HEK293T (cell line): ENCODE results near the gene ADGRB3.
"Not testable (repeated sequence)": the region's sequence is repeated elsewhere in the genome, so short reads cannot be mapped to it uniquely, and the experiment has no call there.

Experiments
- CTCF ChIA-PET: fragments of 350-600 bp; formaldehyde crosslinking; extraction: SDS; loops from one replicate; lab custom pipeline; 2021; ENCODE audit warnings: antibody characterized with exemption, inconsistent platforms; lab: Yijun Ruan, JAX
- POLR2A ChIA-PET: fragments of 350-600 bp; formaldehyde crosslinking; extraction: SDS; loops from one replicate; lab custom pipeline; 2020; ENCODE audit warnings: antibody characterized with exemption, inconsistent platforms; lab: Yijun Ruan, JAX
- DNase-seq: peaks from one replicate; pipeline ENCODE4 v3.0.0; 2012; ENCODE audit warnings: mixed read lengths; ENCODE audit errors: extremely low spot score
- ARNT ChIP-seq: fragments of 450-650 bp; IDR thresholded peaks from 2 replicates; pipeline ENCODE4 v1.6.1; 2017; ENCODE audit warnings: mild to moderate bottlenecking
- BHLHE40 ChIP-seq: fragments of 450-650 bp; IDR thresholded peaks from 2 replicates; pipeline ENCODE4 v1.6.1; 2016; ENCODE audit warnings: mild to moderate bottlenecking, moderate library complexity, borderline replicate concordance
- CTBP1 ChIP-seq: fragments of 450-650 bp; IDR thresholded peaks from 2 replicates; pipeline ENCODE4 v1.6.1; 2016; ENCODE audit warnings: borderline replicate concordance
- ELF4 ChIP-seq: fragments of 450-650 bp; IDR thresholded peaks from 2 replicates; pipeline ENCODE4 v1.6.1; 2017; ENCODE audit warnings: antibody characterized with exemption
- FOXA1 ChIP-seq: fragments of 450-650 bp; IDR thresholded peaks from 2 replicates; pipeline ENCODE4 v1.6.1; 2016; ENCODE audit warnings: mild to moderate bottlenecking
- FOXK2 ChIP-seq: fragments of 450-650 bp; IDR thresholded peaks from 2 replicates; pipeline ENCODE4 v1.6.1; 2016; ENCODE audit warnings: mild to moderate bottlenecking
- FOXM1 ChIP-seq: fragments of 450-650 bp; IDR thresholded peaks from 2 replicates; pipeline ENCODE4 v1.6.1; 2017; ENCODE audit warnings: mild to moderate bottlenecking, borderline replicate concordance
- HDGF ChIP-seq: fragments of 450-650 bp; IDR thresholded peaks from 2 replicates; pipeline ENCODE4 v1.6.1; 2017; ENCODE audit warnings: antibody characterized with exemption, borderline replicate concordance
- L3MBTL2 ChIP-seq: fragments of 450-650 bp; conservative IDR thresholded peaks from 2 replicates; pipeline ENCODE4 v1.6.1; 2016; ENCODE audit warnings: mild to moderate bottlenecking
- LEF1 ChIP-seq: fragments of 450-650 bp; IDR thresholded peaks from 2 replicates; pipeline ENCODE4 v1.6.1; 2017; ENCODE audit warnings: mild to moderate bottlenecking, borderline replicate concordance
- NFRKB ChIP-seq: fragments of 450-650 bp; IDR thresholded peaks from 2 replicates; pipeline ENCODE4 v1.6.1; 2016; ENCODE audit warnings: mild to moderate bottlenecking, moderate library complexity
- SP1 ChIP-seq: fragments of 450-650 bp; IDR thresholded peaks from 2 replicates; pipeline ENCODE4 v1.6.1; 2017
- SUZ12 ChIP-seq: fragments of 450-650 bp; IDR thresholded peaks from 2 replicates; pipeline ENCODE4 v1.6.1; 2016; ENCODE audit warnings: mild to moderate bottlenecking
- TARDBP ChIP-seq: fragments of 450-650 bp; IDR thresholded peaks from 2 replicates; pipeline ENCODE4 v1.6.1; 2016
- TF ChIP-seq, protein P1 (sequence below): fragments of 450-650 bp; IDR thresholded peaks from 2 replicates; pipeline ENCODE4 v1.6.1; 2016

Gene ADGRB3

DNA sequence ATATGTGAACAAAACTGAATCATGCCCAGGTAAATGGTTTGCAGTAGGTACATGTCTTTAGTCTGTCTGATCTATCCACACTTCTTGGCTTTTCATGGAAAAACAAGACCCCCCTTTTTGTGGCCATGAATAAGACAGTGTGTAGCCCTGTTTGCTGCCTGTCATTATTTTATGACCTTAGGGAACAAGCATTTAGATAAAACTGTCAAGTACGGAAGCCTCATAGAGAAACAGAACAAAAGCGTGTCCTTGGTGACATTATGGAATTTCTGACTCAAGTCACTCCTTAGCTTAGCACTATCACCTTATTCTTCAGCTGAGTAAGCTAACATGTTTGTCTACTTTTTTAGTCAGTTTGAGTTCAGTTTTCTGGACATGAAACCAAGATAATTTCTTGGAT, 476.2 kb downstream of the ADGRB3 start:
- no peak for DNase-seq
- ChIA-PET POLR2A (no interaction called here), CTCF (interaction anchor here (0.6 kb wide), 1 partner anchor 53 kb away, joined by 3 read pairs; no protein-coding TSS in a partner anchor)
- no peak for TF ChIP-seq HDGF
- TF ChIP-seq NFRKB, result no peak

DNA sequence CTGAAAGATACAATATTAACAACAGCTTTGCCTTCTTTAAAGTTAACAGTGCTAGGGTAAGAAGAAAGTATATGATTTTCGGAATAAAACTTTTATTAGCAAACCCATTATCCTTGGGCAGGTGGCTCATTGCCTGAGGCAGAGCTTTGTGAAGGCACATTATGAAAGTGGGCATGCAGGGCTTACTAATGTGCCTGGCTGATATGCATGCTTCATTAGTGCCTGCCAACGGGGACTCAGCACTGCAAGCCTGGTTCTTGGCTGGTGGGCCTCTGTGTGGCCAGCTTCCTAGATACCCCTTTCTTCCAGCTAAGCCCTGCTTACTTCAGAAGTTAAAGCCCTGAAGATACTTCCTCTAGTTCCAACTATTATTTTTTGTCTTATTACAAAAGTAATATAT, 481.6 kb downstream of the ADGRB3 start:
- CTCF ChIA-PET, result no interaction called here
- DNase-seq, result no peak
- TF ChIP-seq ELF4, result no peak
- TF ChIP-seq SP1, result no peak
- no peak for TF ChIP-seq ARNT
- no peak for TF ChIP-seq LEF1
- no peak for TF ChIP-seq SUZ12
- no peak for TF ChIP-seq FOXA1
- TF ChIP-seq HDGF, result no peak
- POLR2A ChIA-PET, result no interaction called here

DNA sequence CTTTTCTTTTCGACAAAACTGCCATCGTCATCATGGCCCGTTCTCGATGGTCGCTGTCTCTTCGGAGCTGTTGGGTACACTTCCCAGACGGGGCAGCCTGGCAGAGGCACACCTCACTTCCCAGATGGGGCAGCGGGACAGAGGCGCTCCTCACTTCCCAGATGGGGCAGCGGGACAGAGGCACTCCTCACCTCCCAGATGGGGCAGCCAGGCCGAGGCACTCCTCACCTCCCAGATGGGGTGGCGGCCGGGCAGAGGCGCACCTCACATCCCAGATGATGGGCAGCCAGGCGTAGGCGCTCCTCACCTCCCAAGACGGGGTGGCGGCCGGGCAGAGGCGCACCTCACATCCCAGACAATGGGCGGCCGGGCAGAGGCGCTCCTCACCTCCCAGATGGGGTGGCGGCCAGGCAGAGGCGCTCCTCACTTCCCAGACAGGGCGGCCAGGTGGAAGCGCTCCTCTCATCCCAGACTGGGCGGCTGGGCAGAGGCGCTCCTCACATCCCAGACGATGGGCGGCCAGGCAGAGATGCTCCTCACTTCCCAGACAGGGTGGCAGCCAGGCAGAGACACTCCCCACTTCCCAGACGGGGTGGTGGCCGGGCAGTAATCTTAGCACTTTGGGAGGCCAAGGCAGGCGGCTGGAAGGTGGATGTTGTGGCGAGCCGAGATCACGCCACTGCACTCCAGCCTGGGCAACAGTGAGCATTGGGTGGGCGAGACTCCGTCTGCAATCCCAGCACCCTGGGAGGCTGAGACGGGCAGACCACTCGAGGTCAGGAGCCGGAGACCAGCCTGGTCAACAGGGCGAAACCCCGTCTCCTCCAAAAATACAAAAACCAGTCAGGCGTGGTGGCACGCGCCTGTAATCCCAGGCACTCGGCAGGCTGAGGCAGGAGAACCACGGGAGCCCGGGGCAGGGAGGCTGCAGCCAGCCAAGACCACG, 486.7 kb downstream of the ADGRB3 start:
- POLR2A ChIA-PET, DNase-seq, CTCF ChIA-PET: not testable (repeated sequence)

DNA sequence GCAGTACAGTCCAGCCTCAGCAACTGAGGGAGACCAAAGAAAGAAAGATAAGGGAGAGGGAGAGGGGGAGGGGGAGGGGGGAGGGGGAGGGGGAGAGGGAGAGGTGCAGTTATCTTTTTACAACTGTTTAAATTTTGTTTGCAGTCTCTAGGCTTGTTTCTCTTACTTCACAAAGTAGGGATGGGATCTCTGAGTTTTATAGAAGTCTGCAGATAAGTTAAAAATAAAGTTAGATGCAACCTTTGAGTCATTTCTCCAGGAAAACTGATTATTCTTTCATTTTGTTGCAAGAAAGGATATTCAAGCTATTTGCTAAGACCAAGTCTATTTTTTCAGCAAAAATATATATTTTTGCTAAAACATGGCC, 487.3 kb downstream of the ADGRB3 start:
- CTCF ChIA-PET, result no interaction called here
- POLR2A ChIA-PET, result no interaction called here
- DNase-seq, result no peak
- TF ChIP-seq SUZ12 (no peak), FOXA1 (no peak), ELF4 (no peak), LEF1 (no peak), HDGF (no peak), ARNT (no peak), SP1 (no peak), FOXM1 (no peak), CTBP1 (no peak), BHLHE40 (no peak), TARDBP (no peak), L3MBTL2 (no peak)
- TF ChIP-seq, protein P1, sequence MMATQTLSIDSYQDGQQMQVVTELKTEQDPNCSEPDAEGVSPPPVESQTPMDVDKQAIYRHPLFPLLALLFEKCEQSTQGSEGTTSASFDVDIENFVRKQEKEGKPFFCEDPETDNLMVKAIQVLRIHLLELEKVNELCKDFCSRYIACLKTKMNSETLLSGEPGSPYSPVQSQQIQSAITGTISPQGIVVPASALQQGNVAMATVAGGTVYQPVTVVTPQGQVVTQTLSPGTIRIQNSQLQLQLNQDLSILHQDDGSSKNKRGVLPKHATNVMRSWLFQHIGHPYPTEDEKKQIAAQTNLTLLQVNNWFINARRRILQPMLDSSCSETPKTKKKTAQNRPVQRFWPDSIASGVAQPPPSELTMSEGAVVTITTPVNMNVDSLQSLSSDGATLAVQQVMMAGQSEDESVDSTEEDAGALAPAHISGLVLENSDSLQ, result no peak

DNA sequence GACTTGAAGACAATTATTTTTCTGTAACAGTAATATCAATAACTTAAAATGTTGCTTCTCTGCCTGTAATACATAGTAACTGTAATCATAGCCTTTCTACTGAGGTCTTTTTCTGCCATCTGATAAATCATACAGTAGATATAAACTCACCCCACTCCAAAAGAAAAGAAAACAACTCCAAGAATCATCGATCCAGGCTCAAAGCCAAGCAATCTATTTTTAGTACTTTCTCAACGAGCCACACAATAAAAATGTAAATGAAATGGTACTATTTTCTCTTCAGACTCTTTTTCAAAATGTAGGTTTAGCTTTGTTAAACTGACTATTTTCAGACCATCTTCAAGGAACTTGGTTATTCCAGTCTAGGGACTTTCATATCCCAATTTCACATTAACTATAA, 493.3 kb downstream of the ADGRB3 start:
- TF ChIP-seq FOXK2 (no peak), L3MBTL2 (no peak), FOXA1 (no peak), ARNT (no peak), TARDBP (no peak)
- ChIA-PET CTCF (no interaction called here), POLR2A (no interaction called here)
- DNase-seq, result no peak

DNA sequence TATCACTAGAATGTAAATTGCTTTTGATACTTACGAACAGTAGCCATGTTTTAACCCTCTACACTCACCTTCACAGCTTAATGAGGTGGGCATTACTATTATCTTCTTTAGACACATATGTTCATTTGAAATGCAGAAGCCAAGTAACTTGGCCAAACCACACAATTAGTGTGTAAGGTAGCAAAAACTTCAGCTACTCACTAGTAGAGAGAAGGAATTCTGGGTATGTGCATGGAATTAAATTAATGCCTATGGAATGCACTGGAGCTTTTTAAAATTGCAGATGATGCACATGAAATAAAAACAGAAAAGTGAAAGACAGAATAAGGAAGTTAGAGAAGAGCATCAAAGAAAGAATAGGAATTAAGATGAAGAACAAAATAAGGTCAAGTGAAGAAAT, 494.0 kb downstream of the ADGRB3 start:
- ChIA-PET CTCF (no interaction called here), POLR2A (no interaction called here)
- DNase-seq, result no peak
- TF ChIP-seq ARNT (no peak), HDGF (no peak), FOXM1 (no peak), BHLHE40 (no peak), L3MBTL2 (no peak), SUZ12 (no peak), NFRKB (no peak), TARDBP (no peak), CTBP1 (no peak), SP1 (no peak)
- TF ChIP-seq, protein P1, result no peak

DNA sequence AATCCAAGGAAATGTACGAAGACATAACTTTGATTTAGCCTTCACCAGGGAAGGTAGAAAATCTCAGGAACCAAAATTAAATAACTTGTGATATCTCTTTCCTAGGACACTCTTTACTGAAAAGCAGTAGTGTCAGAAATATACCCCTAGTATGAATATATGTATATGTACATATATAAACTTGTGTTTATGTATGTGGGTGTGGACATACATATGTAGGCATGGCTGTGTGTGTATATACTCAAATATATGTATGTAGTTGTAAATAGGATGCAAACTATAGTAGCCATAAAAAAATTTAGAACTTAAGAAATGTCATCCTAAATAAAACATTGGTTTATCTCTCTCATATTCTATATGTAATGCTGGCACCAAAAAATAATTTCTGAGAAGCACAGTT, 500.8 kb downstream of the ADGRB3 start:
- POLR2A ChIA-PET, result no interaction called here
- CTCF ChIA-PET, result no interaction called here
- DNase-seq, result no peak
- TF ChIP-seq, protein P1, result no peak
- TF ChIP-seq LEF1 (no peak), NFRKB (no peak), SUZ12 (no peak), SP1 (no peak), ARNT (no peak), BHLHE40 (no peak), FOXK2 (no peak), FOXA1 (no peak), FOXM1 (no peak)
